SK-MEL-5 (cell line): ENCODE measurements around the gene SSBP3. TPM values are rescaled to one million over a fixed set of nuclear protein-coding genes. Genes with fewer than 3 reads are reported as not detected.
"Not testable (repeated sequence)": the region's sequence is repeated elsewhere in the genome, so short reads cannot be mapped to it uniquely, and the experiment has no call there.

Experiments used
- DNase-seq: peaks from one replicate; pipeline ENCODE4 v3.0.0-alpha.2; 2016; ENCODE audit warnings: low read depth, low spot score
- in situ Hi-C: cut with HindIII; loops from 2 replicates; pipeline ENCODE4 v1.10.0; 2016; ENCODE audit warnings: low sequenced_read_pairs, high pct_unique_total_duplicates, low pct_unique_long_range_greater_than_20kb
- total RNA-seq: library from RNA; depleted of rRNA; stranded (reverse); fragments of >200 nt; shearing (Covaris generic); gene quantifications from 2 replicates; pipeline ENCODE4 v1.2.3, GENCODE V29; 2014

SSBP3 gene
- total RNA-seq, 1 experiment from 2014 or later: 3.7 TPM

DNA sequence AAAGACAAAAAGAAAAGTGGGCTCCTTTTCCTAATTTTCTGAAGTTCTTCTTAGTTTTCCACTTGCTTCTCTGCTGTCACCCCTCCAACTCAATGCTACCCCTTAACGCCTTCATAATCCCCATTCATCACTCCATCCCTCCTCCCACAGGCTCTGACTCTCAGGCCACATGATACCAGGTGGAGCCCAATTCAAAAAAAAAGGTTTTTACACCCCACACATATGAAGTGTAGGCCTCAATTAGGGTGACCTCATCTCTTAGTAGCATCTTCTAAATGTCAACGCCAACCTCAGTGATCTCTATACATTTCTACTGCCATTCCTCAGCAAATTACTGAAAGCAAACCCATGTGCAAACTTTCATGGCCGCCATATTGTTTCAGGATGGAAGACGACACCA lies 6.4 kb downstream of the SSBP3 start:
- DNase-seq: no peak
- in situ Hi-C loops: no loop called here

DNA sequence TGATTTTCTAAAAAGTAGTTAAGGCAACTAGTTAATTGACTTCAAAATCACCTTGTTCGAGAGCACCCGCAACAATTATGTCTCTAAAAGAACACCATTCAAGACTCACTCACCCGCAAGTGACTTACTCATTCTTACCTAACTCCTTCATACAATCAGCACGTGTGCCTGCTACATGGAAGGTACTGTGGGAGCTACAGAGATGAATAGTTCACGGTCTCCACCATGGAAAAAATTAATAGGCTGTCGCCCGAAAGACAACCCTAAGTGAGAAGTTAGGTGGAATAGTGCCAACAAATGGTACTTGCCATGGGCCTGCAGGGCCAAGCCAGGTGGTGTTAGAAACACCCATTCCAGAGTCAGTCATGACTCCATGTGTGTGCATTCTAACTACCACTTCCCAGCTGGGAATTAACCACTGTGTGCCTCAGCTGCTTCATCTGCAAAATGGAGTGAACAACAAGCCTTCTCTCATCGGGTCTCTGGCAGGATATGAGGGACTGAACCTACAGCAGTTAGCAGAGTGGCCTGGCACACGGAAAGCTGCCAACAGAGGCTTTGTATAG lies 7.1 kb downstream of the SSBP3 start:
- DNase-seq: no peak

DNA sequence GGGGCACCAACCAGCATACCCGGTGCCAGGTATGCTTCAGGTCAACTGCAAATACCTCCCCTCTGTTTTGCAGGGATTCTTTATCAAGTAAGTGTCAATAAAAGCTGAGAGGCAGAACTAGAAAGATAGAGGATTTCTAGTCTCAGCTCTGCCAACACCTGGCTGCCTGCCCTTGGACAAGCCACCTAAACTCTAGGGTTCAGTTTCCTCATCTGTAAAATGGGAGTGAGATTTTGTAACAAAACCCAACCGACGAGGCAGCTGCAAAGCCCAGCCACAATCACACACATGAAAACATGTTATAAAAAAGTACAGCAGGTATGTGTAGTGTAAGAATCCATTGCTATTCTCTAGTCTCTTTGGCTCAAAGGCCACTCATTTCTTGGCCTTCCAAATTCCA lies 8.2 kb downstream of the SSBP3 start:
- no peak for DNase-seq
- in situ Hi-C loops: no loop called here

More for the DNA sequence above, 7.1 kb downstream of the SSBP3 start:
- in situ Hi-C loops: no loop called here

DNA sequence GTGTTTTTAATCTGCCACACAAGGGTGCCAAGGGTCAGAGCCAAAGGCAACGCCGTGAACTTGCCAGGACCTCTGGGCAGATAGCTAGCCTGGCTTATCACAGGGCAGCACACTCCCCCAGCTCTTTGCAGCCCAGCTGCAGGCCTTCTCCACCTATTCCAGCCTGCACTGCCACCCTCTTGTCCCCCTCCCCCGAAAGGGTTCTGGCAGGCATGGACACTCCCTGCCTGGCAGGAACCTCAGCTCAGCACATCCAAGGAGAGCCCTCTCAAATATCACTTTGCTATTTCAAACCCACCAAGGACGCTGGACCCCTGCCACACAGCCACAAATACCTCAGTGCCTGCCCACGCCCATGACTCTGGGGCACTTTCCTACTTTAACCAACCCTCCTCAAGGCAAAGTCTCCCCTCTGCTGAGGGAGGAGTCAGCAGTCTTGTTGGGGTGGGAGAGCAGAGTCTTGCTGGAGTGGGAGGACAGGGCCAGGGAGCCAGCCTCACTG lies 9.1 kb downstream of the SSBP3 start:
- DNase-seq: no peak

DNA sequence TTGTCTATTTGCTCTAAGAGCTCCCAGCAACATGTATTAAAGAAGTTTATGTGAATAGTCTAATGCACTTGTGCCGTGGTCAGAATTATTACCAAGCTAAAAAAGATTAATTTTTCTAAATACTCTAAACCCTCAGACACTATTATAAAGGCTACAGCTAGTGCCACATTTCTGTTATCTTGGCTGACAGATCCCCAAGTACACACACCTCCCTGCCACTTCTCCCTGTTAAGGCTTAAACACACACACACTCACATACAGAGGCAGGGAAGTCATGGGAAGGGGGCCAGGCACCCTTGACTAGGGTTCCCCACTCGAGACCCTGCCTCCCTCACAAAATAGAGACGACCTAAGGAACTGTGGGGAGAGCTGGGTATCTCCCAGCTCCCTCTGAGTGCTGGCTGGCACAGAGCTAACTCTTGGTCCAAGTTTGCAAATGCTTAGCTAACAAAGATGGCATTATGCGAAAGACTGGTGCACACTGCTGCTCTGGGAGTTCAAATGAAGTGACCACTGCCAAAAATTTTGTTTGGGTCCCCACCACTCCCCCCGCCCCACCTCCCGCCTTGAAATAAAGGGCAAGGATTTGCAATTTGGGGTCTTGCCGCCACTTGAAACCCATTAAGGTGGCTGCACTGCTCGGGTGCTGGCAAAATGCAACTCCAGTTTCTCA lies 9.8 kb downstream of the SSBP3 start:
- in situ Hi-C loops: no loop called here
- DNase-seq: no peak

More for the DNA sequence above, 9.1 kb downstream of the SSBP3 start:
- in situ Hi-C loops: no loop called here

DNA sequence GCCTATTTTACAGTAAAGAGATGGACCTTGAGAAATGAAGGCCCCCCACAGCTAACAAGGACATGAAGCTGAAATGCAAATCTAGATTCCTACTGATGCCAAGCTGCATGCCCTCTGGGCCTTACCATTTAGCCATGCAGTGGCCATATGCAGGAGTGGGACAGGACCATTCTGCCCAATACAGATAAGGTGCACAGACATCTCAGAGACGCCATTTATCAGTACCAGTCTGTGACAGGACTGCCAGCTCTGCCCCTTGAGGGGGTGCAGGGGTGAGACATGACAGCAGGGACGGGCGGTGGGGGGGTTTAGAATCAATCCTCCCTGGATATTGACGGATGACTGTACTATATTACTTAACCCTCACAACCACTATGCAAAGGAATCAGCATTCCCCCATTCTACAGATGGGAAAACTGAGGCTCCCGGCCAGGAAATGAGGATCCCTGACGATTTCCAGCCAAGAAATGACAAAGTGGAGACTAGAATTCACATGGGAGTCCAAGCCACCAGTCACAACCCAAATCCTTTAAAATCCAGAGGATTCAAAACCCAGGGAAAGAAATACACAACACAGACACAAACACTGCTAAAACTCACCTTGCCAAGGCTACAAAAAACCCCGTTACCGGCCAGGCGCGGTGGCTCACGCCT lies 10.8 kb downstream of the SSBP3 start:
- in situ Hi-C loops: no loop called here
- no peak for DNase-seq

DNA sequence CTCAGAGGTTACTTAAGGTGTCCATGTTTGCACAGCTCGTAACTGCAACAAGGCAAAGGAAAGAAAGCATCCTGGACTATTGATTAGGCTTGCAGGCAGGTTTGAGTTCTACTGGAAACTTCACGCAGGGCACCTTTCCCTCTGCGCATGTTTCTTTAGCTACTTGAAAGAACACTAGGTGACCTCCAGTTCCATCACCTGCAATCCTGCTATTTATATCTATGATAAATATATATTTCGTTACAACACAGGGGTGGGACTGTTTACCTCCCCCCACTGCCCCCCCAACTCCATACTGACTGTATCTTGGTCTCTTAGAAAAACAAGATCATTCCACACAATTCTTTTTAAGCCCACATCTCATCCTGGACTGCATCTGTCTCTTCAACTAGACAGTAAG lies 12.1 kb downstream of the SSBP3 start:
- in situ Hi-C loops: no loop called here
- DNase-seq: no peak

DNA sequence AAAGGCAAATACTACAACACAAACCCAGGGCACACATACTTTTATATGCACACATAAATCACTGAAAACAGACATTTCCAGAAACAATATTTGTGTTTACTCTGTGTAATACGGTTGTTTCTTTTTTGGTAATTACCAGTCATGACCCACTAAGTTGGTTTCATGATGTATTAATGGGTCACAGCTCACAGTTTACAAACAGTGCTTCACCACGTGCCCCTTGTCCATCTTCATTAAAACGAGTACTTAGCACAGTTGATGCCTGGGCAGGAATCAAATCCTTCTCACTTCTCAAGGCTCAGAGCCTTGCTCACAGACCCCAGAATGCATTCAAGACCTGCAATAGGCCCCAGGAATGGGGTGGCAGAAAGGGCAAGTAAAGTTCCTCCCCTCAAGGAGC lies 13.8 kb downstream of the SSBP3 start:
- DNase-seq: no peak
- in situ Hi-C loops: no loop called here

DNA sequence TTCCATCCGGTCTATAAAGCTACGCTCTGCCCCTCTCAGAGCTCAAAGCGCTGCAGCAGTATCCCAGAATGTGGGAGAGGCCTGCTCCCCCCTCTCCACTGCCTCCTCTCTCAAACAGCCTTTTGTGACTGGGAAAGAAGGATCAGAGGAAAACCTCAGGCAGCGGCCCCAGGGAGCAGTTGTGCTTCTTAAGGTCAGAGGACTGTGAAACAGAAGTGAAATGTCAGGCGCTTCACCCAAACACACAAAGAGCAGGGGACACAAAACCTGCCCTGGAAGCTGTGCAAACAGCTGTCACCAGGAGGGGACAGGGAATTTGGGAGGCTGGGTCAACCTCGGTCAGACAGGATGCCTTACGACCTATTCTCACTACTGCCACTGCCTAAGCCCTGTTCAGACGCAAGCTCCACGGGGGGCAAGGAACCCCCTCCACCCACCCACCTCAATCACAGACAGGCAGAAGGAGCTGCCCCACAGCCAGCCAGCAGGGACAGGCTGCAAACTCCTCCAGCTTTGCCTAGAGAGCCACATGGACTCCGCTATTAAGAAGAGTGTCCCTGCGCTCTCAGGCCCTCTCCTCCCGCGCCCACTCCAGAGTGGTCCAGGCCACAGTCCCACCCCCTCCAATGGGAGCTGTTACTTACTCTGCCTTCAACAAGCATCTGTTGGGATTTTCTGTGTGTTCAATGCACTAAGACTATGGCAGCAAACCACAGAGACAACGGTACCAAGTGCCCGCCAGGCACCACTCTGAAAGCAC lies 14.6 kb downstream of the SSBP3 start:
- DNase-seq: peak; percentile 62
- in situ Hi-C loops: no loop called here

DNA sequence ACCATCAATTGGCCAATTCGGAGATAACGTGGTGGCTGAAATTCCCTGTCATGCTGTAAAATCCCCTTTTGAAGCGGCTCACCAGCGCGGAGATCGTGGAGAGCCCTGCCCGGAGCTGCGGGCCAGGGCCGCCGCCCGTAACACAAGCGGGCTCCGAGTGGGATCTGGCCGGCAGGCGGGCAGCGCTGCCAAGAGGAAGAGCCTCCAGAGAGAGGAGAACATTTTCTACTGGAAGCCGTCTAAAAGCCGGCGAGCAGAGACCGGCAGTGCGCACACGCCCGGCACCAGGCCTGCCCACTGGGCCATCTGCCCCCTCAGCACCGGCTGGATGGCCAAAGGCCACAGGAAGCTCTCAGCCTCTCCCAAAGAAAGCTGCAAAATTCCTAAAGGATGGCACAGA lies 15.5 kb downstream of the SSBP3 start:
- in situ Hi-C loops: no loop called here
- DNase-seq: no peak

DNA sequence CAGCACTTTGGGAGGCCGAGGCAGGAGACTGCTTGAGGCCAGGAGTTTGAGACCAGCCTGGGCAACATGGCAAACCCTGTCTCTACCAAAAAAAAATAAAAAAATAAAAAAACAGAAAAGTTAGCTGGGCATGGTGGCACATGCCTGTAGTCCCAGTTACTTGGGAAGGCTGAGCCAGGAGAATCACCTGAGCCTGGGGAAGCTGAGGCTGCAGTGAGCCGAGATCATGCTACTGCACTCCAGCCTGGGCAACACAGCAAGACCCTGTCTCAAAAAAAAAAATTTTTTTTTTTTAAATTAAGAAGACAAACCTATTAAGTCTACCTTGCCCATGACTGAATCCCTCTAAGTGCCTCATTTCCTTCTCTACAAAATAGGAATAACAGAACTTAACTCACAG lies 16.6 kb downstream of the SSBP3 start:
- DNase-seq, in situ Hi-C loops: not testable (repeated sequence)

DNA sequence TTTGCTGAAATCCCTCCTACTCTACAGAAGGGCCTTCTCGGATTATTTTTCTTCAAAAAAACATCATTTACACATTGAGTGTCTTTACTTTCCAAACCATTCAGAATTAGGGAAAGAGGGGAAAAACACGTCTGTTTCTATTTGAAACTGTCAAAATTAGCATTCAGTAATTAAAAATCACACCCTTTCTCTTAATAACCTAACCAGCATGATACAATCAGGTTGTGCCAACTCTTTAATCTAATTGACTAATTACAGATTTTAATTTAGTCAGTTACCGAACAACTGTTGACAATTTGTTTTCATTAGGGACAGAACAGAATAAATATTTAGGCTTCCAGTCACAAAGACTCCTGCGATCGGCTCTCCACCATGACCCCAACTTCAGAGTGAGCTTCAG lies 18.8 kb downstream of the SSBP3 start:
- no peak for DNase-seq
- in situ Hi-C loops: no loop called here

DNA sequence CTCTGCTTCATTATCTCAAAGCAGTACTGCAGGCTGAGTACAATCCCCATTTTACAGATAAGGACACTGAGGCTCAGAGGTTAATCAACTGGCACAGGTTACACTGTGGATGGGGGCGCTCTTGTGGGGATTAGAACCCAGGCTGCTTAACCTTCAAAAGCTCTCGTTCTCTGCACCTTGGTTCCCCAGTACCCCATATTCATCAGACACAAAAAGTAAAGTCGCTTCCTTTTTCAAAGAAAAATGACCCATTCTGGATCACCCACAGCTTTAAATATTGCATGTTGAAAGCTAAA lies 20.5 kb downstream of the SSBP3 start:
- DNase-seq: no peak
- in situ Hi-C loops: no loop called here

DNA sequence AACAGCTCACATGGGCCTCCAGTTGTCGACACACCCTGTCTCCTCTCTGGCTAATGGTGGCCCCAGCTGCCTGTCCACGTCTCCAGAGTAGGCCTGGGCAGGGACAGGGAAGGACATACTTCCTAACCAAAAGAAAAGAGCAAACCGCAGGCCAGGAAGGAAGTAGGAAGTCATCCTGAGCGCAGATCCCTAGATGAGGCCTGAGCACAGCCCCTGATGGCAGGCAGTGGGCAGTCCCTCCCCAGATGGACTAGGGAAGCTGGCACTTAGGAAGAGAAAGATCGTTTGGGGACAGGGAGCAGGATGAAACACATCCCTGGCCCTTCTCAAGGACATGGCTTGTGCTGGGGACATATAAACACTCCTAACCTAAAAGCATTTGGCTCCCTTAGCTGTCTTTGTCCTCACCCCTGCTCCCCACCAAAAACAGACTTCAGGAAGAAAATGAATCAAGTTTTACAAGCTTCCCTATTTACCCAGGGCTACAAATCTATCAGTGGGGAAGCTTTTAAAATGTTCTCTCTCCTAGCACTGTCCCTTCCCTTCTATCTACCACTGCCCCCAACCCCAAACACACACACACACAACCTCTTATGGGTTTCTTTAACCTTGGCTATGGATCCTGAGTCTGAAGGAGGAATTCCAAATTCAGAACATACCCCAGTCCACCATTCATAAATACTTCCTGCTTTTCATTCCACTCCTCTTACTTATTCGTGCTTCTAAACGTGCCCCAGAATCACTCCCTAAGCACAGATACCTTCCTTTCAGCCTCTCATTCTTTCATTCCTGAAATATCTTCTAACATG lies 21.1 kb downstream of the SSBP3 start:
- in situ Hi-C loops: no loop called here
- DNase-seq: no peak

DNA sequence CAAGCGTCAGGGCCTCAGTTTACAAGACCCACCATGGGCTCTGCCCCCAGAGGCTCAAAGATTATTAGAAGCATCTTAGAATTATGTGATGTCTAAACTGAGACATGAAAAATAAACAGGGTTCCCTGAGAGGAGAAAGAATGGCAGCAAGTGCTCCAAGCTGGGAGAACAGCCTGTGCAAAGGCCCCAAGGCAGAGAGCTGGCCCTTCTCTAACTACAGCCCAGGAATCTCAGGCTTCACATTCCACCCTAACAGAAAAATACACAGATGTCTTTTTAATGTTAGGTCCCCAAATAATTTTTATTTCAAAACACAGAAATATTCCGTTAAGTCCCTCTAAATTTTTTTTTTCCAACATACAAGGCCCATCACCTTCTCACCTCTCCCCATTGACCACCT lies 21.7 kb downstream of the SSBP3 start:
- in situ Hi-C loops: no loop called here
- DNase-seq: no peak

DNA sequence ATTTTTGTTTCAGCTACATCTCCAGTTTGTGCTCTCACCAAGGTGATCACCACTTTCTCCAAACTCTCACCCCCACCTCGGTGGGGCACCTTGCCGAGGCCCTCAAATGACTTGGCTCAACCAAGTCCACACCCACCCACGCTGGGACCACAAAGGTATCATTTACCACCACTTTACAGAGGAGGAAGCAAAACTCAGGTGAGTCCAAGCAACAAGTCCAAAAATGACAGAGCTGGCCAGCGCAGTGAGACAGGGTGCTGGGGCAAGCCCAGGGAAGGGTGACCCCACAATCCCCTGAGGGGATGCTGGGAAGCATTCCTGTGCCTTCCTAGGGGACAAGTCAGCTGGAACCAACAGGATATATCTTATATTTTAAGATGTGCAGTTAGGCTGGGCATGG lies 24.7 kb downstream of the SSBP3 start:
- in situ Hi-C loops: no loop called here
- no peak for DNase-seq

DNA sequence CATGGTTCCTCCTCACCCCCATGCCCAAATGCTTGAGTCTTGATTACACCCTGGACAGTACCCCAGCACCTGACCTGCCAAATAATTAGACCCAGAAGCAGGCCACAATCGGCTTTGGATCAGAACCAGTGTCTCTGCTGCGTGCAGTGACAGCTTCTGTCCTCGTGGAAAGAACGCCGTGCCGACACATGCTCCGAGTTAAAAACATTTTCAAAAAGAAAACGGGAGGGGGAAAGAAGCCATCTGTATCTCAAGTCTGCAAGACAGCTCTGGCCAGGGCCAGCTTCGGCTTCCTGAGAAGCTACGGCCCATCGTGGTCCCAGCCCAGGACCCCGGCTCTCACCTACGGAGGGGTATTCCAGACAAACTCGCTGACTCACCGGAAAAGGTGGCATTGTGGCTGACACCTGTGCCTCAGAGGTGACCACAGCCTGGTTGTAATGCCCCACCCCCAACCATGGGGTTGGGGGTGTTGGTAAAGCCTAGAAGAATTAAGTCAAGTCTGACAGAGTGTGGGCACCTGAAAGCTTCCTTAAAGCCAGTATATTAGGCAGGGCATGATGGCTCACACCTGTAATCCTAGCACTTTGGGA lies 25.8 kb downstream of the SSBP3 start:
- DNase-seq: no peak
- in situ Hi-C loops: no loop called here
